Activated CD8-positive, alpha-beta memory T cell treated with anti-CD3 and anti-CD28 coated beads, Interleukin-2, amount 50 U/mL, for 4 hours (primary cell): ENCODE results near the gene LMX1B.

Experiments
- DNase-seq: peaks from one replicate; pipeline ENCODE4 v3.0.0-alpha.2; 2020

LMX1B gene

DNA sequence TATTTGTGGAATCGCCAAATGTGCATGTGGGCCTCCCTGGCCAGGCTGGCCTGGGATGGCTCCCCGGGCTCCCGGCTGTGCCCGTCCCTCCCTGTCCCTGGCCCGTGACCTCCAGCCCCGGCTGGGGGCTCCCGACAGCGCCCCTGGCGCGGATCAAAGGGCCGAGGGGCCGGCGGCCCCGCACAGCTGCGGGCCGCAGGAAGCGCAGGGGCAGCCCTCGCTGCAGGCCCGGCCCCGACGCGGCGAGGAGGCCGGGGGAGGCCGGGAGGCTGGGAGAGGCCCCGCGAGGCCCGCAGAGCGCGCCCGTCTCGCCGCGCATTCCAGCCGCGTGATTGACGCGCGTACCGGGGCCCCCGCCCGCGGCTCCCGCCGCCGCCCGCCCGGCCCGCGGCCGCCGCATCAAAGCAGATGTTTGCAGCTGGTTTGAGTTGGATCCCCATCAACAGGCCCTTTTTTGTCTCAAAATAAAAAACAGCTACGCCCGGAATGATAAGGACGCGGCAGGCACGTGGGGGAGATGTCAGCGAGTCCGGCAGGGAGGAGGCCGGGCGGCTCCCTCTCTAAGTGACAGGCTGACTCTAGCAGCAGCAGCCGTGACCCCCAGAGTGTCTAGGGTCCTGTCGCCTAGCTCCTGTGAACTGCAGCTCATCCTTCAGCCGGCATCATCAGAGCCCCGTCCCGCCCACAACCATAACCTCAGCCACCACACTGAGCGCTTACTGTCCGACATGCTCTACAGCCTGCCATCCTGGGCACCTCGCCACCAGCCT lies 69.4 kb downstream of the LMX1B start:
- no peak for DNase-seq

DNA sequence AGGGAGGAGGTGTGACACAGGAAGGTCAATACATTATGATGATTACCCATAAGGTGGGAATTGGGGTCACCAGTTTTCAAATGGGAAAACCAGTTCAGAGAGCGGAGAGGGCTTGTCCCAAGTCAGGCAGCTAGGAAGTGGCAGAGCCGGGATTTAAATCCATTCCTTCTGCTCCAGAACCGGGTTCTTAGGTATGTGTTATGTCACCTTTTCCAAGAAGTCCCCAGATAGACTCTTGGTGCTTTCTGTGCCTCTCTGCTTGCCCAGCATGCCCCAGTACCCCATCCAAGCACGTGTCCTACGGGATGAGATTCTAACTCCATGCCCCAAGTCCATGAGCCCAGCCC lies 69.9 kb downstream of the LMX1B start:
- DNase-seq, result no peak

DNA sequence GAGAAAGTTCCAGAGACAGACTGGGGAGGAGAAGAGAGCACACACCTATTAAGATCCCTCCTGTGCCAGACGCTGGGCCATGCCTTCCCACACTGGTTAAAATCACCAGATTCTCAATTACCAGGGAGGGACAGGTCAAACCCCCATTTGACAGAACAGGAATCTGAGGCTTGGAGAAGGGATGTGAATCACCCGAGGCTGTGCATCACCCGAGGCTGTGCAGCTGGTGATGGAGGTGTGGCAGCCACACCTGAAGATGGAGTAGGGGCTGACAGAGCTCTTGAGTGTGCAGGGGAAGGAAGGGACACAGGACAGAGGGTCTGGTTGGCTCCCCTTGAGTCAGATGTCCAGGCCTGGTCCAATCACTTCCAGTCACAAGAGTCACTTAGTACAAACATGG lies 70.6 kb downstream of the LMX1B start:
- DNase-seq, result no peak

DNA sequence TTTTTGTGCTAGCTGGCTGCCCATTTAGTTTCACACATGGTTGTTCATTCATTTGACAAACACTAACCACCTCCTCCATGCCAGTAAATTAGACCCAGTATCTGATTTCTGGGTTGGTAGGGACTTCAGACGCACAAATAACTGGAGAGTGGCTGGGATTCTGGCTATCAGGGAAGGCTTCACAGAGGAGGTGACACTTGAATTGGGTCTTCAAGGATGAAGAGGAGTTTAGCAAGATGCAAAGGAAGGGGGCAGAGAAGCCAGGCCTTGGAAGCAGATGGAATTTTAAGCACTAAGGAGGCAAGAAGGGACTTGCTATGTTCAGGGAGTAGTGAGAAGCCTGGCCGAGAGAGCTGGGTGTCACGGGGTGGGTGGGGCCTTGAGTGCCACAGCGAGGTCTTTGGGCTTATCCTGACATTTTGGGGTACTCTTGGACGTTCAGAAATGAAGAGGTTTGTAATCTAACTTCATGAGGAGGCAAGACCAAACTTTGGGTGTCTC lies 71.3 kb downstream of the LMX1B start:
- no peak for DNase-seq

DNA sequence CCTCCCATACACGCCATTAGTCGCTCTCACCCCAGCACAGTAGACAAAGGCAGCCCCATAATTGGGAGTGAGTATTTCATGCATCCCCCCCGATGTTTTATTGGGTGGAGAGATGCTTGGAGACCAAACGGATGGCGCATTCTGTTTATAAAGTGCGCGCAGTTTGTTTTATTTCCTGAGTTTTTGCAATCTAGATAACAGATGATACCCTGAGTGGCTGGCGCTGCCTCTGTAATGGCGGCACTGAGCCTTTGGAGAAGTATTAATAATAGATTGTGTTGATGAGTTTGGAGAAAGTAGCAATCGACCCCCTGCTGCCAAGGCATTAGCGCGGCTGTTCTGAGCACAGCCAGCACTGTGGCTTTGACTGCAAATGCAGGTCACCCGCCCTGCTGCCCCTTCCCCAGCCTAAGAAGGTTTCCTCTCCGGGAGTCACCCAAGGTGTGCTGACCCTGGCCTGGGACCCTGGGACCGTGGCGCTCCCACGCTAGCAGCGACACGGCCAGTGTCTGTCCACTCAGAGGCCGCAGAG lies 74.3 kb downstream of the LMX1B start:
- DNase-seq, result no peak

DNA sequence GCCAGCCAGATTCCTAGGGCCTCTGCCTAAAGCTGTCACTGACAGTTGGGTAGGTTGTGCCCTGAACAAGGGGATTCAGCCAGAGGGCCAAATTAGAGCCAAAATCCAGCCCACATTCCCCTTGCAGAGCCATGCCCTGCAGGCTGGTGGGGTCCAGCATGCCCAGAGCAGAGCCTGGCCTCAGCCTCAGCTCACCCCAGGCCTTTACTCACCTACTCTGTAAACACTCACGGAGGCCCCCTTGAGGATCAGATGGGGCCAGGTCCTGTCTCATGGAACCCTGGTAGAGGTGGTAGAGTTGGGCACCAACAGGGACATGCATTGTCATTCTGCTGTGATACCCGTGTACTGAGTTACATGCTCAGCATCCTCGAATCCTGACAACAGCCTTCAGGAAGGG lies 74.9 kb downstream of the LMX1B start:
- DNase-seq, result no peak

DNA sequence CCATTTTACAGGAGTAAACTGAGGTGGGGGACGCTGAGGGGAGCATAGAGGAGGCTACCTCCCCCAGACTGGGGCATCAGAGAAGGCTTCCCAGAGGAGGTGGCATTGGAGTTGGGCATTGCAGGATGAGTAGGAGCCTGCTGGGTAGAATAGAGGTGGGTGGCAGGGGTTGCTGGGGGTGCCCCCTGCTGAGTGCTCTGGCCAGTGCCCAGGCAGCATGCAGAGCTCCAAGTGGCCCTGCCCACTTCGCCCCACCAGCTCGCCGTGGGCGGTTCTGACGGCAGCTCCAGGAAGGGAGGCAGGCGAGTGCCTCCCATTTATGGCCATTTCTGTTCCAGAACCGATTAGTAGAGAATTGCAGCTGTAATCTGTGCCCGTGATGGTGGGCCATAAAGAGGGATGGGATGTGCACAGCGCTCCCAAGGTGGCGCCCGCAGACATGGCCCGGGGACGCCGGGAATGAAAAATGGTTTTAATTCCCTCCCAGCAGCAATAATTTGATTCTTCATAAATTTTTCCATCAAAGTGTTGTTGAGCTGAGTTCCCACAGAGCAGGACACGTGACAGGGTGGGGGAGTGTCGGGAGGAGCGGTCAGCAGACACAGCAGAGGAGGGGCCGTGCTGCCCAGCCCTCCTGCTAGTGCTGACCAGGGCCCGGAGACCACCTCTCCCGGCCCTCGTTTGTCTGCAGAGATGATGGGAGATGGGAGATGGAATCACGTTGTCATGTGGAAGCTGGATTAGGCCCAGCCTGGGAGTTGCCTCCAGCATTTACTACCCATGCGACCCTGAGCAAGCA lies 75.5 kb downstream of the LMX1B start:
- no peak for DNase-seq

DNA sequence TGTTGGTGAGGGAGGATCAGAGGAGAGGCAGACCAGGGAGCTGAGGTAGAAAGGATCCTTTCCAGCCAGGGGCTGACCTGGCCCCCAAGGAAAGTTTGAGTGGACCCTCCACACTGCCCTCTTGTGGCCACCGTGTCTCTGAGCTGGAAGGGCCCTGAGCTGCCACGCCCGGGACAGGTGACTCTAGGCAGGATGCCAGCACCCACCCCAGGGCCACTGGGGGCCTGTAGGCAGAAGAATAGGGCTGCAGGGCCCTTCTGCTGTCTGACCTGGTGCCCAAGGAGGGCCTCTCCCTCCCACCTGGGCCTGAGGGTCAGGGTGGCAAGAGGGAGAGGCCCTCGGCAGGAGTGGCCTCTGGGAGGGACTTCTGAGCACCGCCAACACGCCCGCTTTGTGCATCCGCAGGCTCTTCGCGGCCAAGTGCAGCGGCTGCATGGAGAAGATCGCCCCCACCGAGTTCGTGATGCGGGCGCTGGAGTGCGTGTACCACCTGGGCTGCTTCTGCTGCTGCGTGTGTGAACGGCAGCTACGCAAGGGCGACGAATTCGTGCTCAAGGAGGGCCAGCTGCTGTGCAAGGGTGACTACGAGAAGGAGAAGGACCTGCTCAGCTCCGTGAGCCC lies 76.8 kb downstream of the LMX1B start:
- peak; percentile 54 for DNase-seq

DNA sequence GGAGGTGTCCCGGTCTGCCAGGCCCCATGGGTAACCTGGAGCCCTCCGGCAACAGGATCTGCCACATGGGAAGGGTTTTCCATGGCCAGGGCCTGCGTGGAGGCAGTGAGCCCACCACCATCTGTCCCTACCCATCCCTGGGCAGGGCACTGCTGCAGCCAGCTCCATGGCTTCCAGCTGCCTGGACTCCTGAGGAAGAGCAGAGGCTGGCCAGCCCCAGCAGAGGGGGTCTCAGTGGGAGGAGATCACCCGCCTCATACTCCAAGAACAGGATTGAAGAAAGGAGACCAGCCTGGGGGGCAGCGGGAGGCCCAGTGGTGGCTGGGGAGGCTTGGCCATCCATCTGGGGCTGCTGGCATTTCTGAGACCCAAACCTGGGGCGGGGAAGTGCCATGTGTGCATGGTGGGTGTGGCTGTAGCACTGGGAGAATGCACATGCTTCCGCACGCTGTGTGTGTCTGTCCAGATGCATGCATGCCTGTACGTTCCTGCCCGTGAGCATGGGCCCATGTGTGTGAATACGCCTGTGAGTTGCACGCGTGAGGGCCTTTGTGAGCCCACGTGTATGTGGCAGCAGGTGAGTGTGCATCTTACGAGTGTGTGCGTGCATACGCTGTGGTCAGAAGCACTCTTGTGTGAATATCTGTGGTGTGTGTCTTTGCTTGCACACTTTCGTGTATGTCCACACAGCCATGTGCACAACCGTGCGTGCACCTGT lies 78.5 kb downstream of the LMX1B start:
- DNase-seq, result peak; percentile 3

DNA sequence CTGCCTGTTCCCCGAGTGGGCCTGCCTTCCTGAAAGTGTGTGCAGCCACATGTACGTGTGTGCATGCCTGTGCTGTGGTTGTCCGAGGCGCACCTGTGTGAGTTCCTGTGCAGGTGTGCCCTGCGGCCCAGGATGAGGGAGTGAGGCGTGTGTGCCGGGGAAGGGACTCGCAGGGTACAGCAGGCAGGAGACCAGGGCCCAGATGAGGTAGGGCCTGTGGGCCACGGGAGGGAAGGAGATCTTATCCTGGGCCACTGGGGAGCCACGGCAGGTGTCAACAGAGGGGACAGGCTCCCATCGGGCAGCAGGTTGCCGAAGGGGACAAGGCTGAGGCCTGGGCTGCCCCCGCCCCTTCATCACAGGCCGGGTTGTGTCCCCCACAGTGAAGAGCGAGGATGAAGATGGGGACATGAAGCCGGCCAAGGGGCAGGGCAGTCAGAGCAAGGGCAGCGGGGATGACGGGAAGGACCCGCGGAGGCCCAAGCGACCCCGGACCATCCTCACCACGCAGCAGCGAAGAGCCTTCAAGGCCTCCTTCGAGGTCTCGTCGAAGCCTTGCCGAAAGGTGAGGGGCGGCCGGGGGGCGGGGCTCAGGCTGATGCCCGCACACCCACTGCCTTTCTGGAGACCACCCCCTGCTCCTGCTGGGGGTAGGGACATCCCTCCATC lies 79.2 kb downstream of the LMX1B start:
- DNase-seq, result peak; percentile 11

DNA sequence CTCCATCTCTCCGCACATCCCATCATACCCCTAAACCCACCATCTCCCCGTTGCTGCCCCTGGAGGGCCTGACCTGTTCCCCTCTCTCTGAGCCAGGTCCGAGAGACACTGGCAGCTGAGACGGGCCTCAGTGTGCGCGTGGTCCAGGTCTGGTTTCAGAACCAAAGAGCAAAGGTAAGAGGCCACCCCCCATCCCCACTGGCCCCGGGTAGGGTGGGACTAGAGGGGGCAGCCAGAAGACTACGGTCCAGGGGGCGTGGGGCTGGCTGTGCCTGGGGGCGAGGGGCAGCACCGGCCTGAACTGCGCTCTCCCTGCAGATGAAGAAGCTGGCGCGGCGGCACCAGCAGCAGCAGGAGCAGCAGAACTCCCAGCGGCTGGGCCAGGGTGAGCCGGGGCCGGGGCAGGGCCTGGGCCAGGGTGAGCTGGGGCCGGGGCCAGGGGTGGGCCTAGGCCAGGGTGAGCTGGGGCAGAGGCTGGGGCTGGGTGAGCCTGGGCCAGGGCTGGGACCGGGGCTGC lies 79.8 kb downstream of the LMX1B start:
- peak; percentile 13 for DNase-seq

DNA sequence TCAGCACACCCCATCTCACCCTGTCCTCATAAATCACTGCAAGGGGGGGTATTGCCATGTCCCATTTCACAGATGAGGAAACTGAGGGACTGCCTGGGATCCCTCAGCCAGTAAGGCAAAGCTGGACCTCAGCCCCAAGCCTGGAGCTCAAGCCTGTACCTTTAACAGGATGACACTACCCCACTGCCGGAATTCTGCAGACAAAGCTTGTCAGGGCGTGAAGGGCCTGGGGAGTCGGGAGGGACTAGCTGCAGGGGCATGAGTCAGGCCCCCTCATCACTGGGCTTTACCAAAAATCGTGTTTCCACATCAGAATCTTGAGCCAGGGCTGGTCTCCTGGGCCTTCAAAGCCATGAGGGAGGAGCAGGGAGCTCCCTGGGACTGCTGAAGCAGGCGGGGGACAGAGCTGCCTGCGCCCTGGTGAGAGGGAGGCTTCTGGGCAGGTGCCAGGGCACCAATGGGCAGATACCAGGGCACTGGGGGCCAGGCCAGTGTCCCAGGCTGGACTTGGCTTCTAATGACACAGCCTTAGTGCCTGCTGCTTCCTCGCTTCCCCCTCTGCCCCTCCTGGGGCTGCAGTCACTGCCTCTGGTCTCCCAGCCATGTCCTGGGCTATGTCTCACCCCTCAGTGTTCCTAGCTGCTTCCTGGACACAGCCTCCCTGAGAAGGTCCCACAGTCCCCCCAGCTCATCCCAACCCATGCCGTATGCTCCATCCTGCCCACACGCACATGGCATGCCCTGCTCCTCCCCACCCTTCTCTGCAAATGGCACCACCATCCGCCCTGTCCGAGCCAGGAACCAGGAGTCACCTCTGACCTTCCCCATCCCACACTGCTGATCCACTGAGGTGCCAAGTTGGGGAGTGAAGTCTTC lies 80.7 kb downstream of the LMX1B start:
- peak; percentile 7 for DNase-seq

DNA sequence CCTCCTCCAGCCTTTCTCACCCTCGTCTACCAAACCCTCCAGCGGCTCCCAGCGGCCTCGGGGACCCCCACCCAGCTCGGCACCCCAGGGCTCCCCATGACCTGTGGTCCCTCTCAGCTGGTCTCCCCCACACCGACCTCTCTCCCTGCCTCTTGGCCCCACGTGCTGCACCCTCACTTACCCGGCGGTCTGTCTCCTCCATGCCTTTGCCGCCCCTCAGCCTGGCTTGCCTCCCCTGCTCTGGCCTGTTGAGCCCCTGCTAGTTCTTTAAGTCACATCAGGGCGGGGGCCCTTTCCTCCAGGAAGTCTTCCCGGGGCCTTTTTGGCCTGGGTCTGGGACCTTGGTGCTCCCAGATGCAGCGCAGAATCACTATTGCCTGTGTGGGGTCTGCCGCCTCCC lies 81.5 kb downstream of the LMX1B start:
- peak; percentile 6 for DNase-seq

DNA sequence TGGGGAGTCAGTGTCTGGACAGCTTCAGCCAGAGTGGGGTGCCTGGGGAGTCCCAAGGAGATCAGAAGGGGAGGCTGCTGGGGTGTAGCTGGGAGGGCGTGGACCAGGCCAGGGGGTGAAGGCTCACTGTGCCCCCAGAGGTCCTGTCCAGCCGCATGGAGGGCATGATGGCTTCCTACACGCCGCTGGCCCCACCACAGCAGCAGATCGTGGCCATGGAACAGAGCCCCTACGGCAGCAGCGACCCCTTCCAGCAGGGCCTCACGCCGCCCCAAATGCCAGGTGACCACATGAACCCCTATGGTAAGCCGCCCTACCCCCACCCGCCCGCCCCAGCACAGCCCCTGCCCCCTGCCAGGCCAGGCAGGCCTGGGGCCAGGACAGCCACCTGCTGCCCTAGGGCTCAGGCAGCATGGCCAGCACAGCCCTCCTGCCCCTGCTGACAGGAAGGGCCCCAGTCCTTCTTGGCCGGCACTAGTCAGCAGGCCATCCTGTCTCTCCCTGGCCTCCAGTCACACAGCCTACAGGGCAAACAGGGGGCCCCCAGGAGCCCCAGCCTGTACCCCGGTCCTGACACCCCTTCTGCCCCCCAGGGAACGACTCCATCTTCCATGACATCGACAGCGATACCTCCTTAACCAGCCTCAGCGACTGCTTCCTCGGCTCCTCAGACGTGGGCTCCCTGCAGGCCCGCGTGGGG lies 82.1 kb downstream of the LMX1B start:
- peak; percentile 13 for DNase-seq

DNA sequence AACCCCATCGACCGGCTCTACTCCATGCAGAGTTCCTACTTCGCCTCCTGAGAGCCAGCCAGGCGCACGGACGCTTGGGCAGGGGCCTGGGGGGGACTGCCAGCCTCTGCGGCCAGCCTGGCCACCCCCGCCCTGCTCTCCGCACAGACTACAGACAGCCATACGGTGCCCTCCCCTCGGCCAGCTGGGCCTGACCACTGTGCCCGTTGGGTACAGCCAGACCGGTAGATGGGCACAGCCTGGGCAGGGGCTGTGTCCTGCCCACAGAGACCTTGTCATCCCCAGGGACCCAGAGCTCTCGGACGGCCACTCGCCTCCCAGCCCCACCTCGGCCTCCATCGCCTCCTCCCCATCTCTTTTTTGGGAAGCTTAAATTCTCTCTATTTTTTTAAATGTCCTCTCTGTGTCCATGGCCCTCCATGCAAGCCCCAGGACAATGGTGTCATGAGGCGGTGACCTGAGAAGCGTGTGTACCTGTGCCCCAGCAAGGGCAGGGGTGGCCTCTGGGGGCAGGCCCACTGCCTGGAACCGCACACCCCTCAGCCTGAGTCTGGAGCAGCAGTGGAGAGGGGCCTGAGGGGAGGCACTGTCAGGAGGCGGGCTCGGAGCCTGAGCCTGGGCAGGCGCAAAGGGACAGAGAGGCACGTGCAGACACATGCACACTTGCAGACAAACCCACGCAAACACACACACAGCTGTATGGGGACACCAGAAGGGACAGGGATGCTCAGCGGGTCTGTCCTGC lies 82.8 kb downstream of the LMX1B start:
- DNase-seq, result peak; percentile 10

DNA sequence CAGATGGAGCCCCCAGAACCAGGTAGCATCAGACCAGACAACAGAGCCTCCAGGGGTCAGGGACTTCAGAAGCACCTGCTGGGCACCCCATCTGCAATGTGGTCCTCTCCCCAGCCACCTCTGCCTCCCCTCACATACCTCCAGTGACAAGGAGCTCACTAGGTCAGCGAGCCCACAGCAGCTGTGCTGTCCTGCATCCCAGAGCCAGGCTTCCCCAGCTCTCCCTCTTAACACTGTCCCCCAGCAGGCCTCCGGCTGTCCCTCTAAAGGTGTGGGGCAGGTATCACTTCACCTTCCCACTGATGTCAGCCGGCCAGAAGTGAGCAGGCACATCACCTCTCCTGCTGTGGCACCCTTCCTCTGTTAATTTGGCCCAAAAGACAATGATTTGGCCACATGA lies 83.6 kb downstream of the LMX1B start:
- DNase-seq, result peak; percentile 11

DNA sequence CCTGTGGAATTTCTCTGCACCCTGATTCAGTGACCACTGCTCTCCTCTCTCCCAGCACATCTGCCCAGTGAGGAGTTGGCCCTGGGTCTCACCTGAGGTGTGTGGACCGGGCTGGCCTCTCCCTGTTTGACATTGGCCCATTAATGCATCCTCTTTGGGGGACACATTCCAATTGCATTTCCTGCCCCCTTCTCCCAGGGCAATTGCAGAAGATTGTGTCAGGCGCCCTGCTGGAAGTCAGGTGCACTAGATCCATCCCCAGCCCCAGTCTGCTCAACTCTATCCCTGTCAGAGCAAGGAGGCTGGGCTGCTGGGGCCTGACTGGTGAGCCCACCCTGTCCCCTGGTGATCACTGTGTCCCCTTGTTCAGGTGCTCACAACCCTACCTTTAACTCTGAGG lies 84.5 kb downstream of the LMX1B start:
- DNase-seq, result no peak

DNA sequence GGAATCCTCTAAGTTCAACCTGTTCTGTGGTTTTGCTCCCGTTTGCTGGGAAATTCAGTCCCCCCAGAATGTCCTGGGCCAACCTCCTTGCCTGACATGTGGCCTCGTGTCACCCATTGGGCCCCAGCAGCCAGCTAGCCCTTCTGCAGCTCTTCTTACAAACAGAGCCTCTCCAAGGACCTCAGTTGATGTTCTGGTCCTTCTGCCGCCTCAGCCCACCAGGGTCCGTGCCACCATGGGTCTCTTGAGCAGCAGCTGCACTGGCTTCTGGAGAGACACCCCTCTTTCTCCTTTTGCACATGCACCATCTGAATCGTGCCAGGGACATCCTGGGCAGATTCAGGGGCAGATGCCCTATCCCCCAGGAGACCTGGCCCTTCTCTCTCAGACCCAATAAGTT lies 85.0 kb downstream of the LMX1B start:
- DNase-seq, result no peak

DNA sequence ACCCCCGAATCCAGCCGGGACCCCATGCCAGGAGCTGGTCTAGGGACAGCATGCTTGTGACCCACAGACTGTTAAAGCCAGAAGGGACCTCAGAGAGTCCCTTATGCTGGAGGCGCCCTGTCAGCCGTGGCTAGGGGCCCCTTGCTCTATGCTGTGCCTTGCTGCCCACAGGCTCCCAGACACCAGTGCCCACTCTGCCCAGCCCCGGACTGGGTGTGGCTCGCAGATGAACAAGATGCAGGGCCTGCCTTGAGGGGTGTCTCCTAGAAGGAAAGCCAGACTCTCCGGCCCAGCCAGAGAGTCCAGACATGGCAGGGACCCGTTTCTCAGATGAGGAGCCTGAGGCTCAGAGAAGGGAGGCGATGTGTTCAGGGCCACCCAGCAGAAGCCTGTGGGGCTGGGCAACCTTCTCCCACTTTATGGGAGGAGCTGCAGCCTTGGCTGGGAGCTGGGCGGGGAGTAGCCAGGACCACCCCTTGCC lies 85.7 kb downstream of the LMX1B start:
- no peak for DNase-seq

DNA sequence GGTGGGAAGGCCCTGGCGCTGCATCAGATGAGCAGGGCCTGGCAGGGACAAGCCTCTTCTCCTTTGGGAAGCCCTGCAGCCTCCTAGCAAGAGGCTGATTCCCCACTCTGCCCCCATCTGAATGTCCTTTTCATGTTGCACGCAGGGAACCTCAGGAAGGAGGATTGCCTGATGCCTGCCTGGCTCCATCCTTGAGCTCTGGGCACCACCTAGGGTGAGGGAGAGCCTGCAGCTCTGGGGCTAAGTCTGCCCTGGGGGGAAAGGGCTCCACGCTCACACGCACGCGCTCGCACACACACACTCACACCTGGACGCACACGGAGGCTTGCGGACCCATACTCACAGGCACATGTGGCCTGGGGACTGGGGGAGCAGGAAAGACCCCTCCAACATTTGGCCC lies 86.6 kb downstream of the LMX1B start:
- no peak for DNase-seq
